HCEC 1CT (cell line): ENCODE measurements around the gene DNAJC5G.

Experiments used
- DNase-seq: peaks from one replicate; pipeline ENCODE4 v3.0.0-alpha.2; 2017

DNAJC5G gene

GRCh38 chr2:27275211-27276150 is at the start of gene DNAJC5G:
TSS of gene DNAJC5G (plus strand) at chr2:27275433. CDS start at chr2:27276729, 1,296 bp downstream.
- no peak for DNase-seq

- DNase-seq = no peak
Measured at GRCh38 chr2:27225526-27225925, 49.7 kb upstream of the DNAJC5G start.

- DNase-seq = no peak
Measured at GRCh38 chr2:27227501-27227900, 47.7 kb upstream of the DNAJC5G start.

- no peak for DNase-seq
Measured at GRCh38 chr2:27231921-27232320, 43.3 kb upstream of the DNAJC5G start.

GRCh38 chr2:27233341-27233740 is 41.9 kb upstream of the DNAJC5G start:
- no peak for DNase-seq

- DNase-seq = no peak
Measured at GRCh38 chr2:27236136-27236535, 39.1 kb upstream of the DNAJC5G start.

- no peak for DNase-seq
Measured at GRCh38 chr2:27236626-27237025, 38.6 kb upstream of the DNAJC5G start.

GRCh38 chr2:27237341-27237945 is 37.8 kb upstream of the DNAJC5G start:
- DNase-seq = no peak

GRCh38 chr2:27238976-27239375 is 36.3 kb upstream of the DNAJC5G start:
- no peak for DNase-seq

- no peak for DNase-seq
Measured at GRCh38 chr2:27240406-27240805, 34.8 kb upstream of the DNAJC5G start.

- DNase-seq = no peak
Measured at GRCh38 chr2:27241761-27242613, 33.2 kb upstream of the DNAJC5G start.

- DNase-seq = no peak
Measured at GRCh38 chr2:27242614-27242951, 32.6 kb upstream of the DNAJC5G start.

- DNase-seq = no peak
Measured at GRCh38 chr2:27243391-27244130, 31.7 kb upstream of the DNAJC5G start.

GRCh38 chr2:27245116-27245515 is 30.1 kb upstream of the DNAJC5G start:
- no peak for DNase-seq

- DNase-seq = no peak
Measured at GRCh38 chr2:27245626-27246025, 29.6 kb upstream of the DNAJC5G start.

- no peak for DNase-seq
Measured at GRCh38 chr2:27247893-27248292, 27.3 kb upstream of the DNAJC5G start.

- no peak for DNase-seq
Measured at GRCh38 chr2:27249159-27249890, 25.9 kb upstream of the DNAJC5G start.

GRCh38 chr2:27249891-27250651 is 25.2 kb upstream of the DNAJC5G start:
- DNase-seq = peak; percentile 48

- no peak for DNase-seq
Measured at GRCh38 chr2:27250652-27251379, 24.4 kb upstream of the DNAJC5G start.

GRCh38 chr2:27251766-27252165 is 23.5 kb upstream of the DNAJC5G start:
- DNase-seq = no peak
